ENCODE data around the gene DIPK1B.

GRCh38 chr9:136697146-136697820, 15.1 kb upstream of the DIPK1B start:
- TF ChIP-seq POLR2A (IDR thresholded peaks at IDR 0.05) (no peak), CTCF (IDR thresholded peaks at IDR 0.05) (no peak)
